BE2C (cell line): ENCODE data around the gene SDHAF4.

Experiments used
- DNase-seq: peaks from one replicate; pipeline ENCODE4 v3.0.0-alpha.2; 2020
- H3K27me3 ChIP-seq: fragments of 250-450 bp; sonication (Bioruptor Pico); 2 replicates; pipeline ENCODE4 v1.5.1; 2020; ENCODE audit warnings: mild to moderate bottlenecking
- H3K36me3 ChIP-seq: fragments of 250-450 bp; sonication (Bioruptor Pico); 2 replicates; pipeline ENCODE4 v1.5.1; 2020; ENCODE audit warnings: mild to moderate bottlenecking
- H3K4me1 ChIP-seq: fragments of 250-450 bp; sonication (Bioruptor Pico); 2 replicates; pipeline ENCODE4 v1.5.1; 2020
- H3K4me3 ChIP-seq: 2 replicates; pipeline ENCODE4 v1.5.1; 2011; ENCODE audit warnings: low read depth, low read length
- H3K9me3 ChIP-seq: fragments of 250-450 bp; sonication (Bioruptor Pico); 2 replicates; pipeline ENCODE4 v1.5.1; 2020
- CTCF ChIP-seq: IDR thresholded peaks from 2 replicates; pipeline ENCODE4 v1.5.1; 2012; ENCODE audit warnings: mild to moderate bottlenecking, low read depth, low read length

SDHAF4 gene

GRCh38 chr6:70622461-70622860, 55.7 kb downstream of the SDHAF4 start:
- H3K36me3 ChIP-seq = no peaks in the 10 kb centered on the region
- no peak for DNase-seq
- TF ChIP-seq CTCF = no peak

GRCh38 chr6:70625436-70625835, 58.7 kb downstream of the SDHAF4 start:
- H3K4me3 ChIP-seq = no peak overlapping the region
- TF ChIP-seq CTCF = no peak
- H3K27me3 ChIP-seq = no peaks in the 10 kb centered on the region
- H3K9me3 ChIP-seq = no peaks in the 10 kb centered on the region; the same call in 1 of the 2 replicates
- DNase-seq = no peak
- no peaks in the 10 kb centered on the region for H3K36me3 ChIP-seq
- H3K4me1 ChIP-seq = no peaks in the 10 kb centered on the region; the same call in 1 of the 2 replicates

More at GRCh38 chr6:70622461-70622860, 55.7 kb downstream of the SDHAF4 start:
- Histone ChIP-seq H3K4me1 (no peaks in the 10 kb centered on the region), H3K4me3 (no peak overlapping the region), H3K9me3 (no peaks in the 10 kb centered on the region; the same call in 1 of the 2 replicates), H3K27me3 (no peaks in the 10 kb centered on the region)

- no peaks in the 10 kb centered on the region; the same call in 1 of the 2 replicates for H3K4me1 ChIP-seq
- H3K36me3 ChIP-seq = no peaks in the 10 kb centered on the region
- no peak overlapping the region for H3K4me3 ChIP-seq
- DNase-seq = no peak
- no peaks in the 10 kb centered on the region for H3K27me3 ChIP-seq
- TF ChIP-seq CTCF = no peak
- H3K9me3 ChIP-seq = no peaks in the 10 kb centered on the region; the same call in 1 of the 2 replicates
Measured at GRCh38 chr6:70627500-70628254, 60.9 kb downstream of the SDHAF4 start.

- no peaks in the 10 kb centered on the region; the same call in 1 of the 2 replicates for H3K4me1 ChIP-seq
- no peak for DNase-seq
Measured at GRCh38 chr6:70629929-70630328, 63.2 kb downstream of the SDHAF4 start.

GRCh38 chr6:70633870-70634269, 67.1 kb downstream of the SDHAF4 start:
- Histone ChIP-seq H3K9me3 (no peaks in the 10 kb centered on the region), H3K36me3 (no peaks in the 10 kb centered on the region), H3K4me3 (no peak overlapping the region), H3K4me1 (no peaks in the 10 kb centered on the region; the same call in 1 of the 2 replicates), H3K27me3 (no peaks in the 10 kb centered on the region)
- no peak for TF ChIP-seq CTCF
- DNase-seq = no peak

More at GRCh38 chr6:70629929-70630328, 63.2 kb downstream of the SDHAF4 start:
- Histone ChIP-seq H3K36me3 (no peaks in the 10 kb centered on the region), H3K4me3 (no peak overlapping the region), H3K9me3 (no peaks in the 10 kb centered on the region; the same call in 1 of the 2 replicates), H3K27me3 (no peaks in the 10 kb centered on the region)
- TF ChIP-seq CTCF = no peak

GRCh38 chr6:70636596-70636995, 69.9 kb downstream of the SDHAF4 start:
- DNase-seq = no peak
- H3K27me3 ChIP-seq = no peaks in the 10 kb centered on the region
- no peak for TF ChIP-seq CTCF
- H3K4me3 ChIP-seq = no peak overlapping the region
- H3K36me3 ChIP-seq = no peaks in the 10 kb centered on the region
- H3K4me1 ChIP-seq = no peaks in the 10 kb centered on the region
- H3K9me3 ChIP-seq = no peaks in the 10 kb centered on the region
